HPDE6-E6E7 (cell line): ENCODE measurements around the gene ZNF618.

ENCODE experiments used
- DNase-seq: peaks from one replicate; pipeline ENCODE4 v3.0.0; 2011; ENCODE audit warnings: missing footprints; ENCODE audit errors: extremely low spot score

Gene ZNF618, protein sequence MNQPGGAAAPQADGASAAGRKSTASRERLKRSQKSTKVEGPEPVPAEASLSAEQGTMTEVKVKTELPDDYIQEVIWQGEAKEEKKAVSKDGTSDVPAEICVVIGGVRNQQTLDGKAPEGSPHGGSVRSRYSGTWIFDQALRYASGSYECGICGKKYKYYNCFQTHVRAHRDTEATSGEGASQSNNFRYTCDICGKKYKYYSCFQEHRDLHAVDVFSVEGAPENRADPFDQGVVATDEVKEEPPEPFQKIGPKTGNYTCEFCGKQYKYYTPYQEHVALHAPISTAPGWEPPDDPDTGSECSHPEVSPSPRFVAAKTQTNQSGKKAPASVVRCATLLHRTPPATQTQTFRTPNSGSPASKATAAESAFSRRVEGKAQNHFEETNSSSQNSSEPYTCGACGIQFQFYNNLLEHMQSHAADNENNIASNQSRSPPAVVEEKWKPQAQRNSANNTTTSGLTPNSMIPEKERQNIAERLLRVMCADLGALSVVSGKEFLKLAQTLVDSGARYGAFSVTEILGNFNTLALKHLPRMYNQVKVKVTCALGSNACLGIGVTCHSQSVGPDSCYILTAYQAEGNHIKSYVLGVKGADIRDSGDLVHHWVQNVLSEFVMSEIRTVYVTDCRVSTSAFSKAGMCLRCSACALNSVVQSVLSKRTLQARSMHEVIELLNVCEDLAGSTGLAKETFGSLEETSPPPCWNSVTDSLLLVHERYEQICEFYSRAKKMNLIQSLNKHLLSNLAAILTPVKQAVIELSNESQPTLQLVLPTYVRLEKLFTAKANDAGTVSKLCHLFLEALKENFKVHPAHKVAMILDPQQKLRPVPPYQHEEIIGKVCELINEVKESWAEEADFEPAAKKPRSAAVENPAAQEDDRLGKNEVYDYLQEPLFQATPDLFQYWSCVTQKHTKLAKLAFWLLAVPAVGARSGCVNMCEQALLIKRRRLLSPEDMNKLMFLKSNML

DNA sequence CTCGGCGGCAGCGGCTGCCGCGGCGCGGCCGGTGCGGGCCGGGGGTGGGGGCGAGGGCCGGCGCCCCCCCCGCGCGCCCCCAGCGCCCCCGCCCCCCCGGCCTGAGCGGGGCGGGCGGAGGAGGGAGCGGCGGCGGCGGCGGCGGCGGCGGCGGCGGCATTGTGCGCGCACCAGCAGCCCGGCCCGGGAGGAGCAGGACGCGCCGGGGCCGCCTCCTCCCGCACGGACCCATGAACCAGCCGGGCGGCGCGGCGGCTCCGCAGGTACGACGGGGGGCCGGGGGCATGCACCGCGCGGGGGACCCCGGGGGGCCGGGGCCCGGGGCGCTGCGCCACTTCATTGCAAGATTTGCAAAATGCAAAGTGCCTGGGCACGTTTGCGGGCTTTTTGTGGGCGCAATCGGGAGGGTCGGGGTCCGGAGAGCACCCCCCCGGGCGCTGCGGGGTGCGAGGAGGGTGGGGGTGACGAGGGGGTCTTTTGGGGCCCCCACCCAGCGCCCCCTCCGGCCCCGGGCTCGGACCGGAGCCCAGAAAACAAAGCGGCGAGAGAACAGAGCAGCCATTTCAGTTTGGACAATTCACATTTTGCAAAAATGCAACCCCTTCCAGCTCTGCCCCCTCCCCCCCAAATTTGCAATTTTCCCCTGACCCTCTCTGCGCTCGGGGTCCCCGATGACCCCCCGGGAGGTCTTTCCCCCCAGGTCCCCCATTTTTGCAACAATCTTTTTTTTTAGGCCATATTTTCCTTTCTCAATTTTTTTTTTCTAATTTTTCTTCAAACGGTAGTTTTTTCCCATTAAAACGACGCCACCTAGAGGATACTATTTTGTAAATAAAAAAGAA, at the start of gene ZNF618:
Gene ZNF618 (plus strand): TSS at position 159 of the 842 bp plus-strand sequence. CDS start 72 bp downstream, at position 231.
- DNase-seq: no peak

DNA sequence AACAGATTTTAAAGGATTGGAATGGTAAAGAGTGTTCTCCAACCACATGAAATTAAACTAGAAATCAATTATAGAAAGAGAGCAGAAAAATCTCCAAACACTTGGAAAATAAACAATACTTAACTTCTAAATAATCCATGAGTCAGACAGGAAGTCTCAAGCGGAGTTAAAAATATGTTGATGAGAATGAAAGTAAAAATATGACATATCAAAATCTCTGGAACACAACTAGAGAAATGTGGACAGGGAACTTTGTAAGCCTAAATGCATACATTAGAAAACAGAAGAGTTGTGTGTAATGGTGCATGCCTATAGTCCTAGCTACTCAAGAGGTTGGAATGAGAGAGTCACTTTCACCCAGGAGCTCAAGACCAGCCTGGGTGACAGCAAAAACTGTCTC, 47.9 kb upstream of the ZNF618 start:
- DNase-seq: no peak

DNA sequence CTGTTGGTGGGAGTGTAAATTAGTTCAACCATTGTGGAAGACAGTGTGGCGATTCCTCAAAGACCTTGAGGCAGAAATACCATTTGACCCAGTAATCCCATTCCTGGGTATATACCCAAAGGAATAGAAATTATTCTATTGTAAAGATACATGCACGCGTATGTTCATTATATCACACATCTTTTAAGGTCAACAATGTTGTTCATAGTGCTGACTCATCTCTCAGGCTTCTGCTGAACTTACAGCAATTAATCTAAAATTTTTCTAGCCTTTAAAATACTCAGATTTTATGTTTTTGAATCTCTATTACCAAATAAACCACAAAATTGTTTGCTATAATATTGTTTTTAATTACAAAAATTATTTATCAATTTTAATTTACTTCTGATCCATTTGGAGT, 38.8 kb upstream of the ZNF618 start:
- DNase-seq: no peak

DNA sequence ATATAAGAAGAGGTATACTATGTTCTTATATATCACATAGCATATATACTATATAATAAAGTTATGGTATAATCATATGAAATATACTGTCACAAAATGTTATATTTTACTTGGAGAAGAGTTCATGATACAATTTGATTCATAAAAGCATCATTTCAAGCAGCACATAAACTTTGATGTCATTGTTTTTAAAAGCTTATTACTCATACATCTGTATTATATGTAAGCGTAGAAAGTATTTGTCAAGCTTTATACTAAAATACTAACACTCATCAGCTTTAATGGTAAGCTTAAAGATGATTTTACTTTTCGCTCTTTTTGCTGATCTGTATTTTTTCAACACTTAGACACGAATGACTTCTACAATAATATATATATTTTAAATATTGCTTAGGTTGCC, 34.0 kb upstream of the ZNF618 start:
- no peak for DNase-seq

DNA sequence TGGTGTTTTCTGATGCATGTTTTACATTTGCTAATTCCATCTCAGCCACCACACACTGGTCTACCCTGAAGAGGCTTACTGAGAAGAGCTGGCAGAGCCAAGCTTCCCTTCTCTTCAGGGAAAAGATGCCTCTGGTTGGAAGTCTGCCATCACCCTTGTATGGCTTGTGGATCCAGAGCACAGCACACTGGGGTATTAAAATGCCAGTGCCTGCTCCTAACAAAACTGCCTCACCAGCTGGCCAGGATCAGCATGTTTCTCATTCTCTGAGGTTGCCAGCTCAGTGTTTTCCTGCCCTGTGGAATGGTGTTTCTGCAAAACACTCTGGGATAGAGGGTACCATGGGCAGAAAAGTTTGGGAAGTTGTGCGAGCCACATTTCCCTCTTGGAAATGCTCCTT, 31.6 kb upstream of the ZNF618 start:
- no peak for DNase-seq

DNA sequence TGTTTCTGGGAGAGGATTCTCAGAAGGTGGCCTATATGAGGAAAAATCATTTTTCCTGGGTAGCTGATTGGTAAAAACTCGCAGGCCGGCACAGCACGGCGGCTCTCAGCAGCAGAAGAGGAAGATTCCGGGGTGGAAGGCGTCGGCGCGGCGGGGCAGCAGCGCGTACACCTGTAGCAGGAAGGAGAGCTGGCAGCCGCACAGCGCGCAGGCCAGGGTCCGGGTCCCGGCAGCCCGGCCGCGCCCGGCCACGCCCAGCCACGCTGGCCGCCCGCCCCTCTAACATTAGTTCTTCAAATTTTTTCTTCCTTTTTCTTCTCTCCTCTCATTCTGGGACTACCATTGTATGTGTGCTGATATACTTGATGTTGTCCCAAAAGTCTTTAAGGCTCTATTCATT, 24.8 kb upstream of the ZNF618 start:
- DNase-seq: no peak

DNA sequence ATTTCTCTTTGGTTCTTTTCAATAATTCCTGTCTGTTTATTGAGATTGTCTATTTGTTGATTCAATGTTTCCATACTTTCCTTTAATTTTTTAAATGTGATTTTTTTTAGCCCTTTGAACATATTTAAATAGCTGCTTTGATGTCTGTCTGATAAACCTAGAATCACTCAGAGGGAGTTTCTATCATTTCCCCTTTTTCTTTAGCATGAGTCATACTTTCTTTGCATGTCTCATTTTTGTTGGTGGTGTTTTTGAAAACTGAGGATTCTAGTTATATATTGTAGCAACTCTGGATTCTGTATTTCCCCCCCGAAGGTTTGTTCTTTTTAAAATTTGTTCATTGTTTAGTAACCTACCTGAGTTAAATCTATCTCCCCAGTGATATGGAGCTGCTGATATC, 24.2 kb upstream of the ZNF618 start:
- DNase-seq: no peak

DNA sequence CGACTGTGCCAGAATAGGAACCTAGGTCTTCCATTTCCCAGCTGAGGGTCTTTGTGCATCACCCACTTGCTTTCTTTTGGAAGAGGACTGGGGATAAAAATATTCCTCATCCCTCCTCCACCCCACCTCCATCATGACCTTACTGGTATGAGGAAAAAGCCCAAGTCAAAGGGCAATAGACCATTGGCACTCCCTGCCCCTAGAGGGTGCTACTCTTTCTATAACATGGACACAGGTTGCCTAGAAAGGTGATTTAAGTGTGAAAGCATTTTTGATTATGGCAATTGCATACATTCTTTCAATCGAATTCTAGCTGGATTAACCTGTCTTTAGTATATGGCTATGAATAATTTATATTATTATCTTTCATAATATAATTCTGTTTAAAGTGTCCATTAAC, 22.8 kb upstream of the ZNF618 start:
- no peak for DNase-seq

DNA sequence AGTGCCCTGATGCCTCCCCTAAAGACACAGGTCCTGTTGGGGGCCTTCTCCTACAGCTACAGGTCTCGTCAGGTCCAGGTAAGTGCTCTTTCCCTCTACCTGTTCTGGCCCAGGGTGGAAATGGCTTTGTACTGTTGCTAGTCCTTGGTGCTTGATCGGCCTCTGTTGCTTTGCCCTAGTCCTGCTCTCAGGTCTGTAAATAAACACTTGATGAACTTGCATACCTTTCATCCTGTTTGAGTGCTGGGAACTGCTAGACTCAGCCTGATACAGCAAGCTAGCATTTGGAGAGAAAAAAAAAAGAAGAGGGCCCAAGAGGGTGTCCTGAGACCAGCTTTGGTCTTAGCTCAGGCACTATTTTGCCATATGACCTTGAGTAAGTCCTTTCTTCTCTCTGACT, 21.8 kb upstream of the ZNF618 start:
- DNase-seq: no peak

DNA sequence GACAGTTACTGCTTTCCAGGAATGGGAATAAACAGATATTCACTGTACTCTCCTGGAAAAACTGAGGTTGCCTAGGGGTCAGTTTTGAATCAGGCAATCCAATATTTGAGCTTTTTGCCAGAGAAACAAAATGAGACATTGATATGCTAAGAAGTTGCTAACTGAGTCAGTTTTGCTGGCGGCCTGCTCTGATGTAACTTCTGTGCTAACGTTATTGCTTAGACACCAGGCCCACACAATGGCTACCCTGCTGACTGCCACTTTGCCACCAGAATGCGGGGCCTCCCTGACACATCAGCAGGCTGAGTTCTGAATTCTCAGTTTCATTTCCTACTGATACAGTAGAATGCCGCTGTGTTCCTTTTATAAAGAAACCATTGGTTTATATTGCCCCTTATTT, 18.2 kb upstream of the ZNF618 start:
- no peak for DNase-seq

DNA sequence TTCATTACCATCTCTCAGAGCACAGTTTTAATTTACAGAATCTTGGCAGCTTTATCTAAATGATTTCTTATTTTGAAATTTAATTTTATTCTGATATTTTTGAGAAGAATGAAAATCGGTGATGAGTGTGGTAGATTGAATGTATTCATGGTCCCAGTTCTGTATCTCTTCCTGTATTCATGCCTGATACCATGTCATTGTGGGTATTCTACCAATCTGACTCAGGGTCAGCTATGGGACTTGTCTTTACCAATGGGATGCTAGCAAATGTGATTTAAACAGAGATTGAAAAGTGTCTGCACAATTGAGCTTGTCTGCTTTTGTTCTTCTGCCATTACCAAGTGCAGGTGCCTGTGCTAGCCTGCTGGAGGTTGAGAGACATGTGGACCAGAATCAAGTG, 17.8 kb upstream of the ZNF618 start:
- DNase-seq: no peak

DNA sequence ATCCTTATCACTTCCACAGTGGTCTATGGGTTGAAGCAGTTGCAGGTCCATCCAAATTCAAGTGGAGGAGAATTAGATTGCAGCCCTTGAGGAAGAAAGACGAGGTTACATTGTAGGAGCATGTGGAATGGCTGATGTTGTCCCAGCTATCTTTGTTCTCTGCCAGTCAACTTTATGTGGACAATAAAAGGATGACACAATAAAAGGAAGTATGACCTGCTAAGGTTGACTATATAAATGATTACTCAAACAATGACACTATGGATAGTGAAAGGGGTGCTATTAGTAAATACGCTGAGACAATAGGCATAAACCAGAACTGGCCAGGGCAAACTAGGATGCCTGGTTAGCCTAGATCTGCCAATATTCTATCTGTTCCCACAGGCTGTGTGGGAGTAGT, 12.8 kb upstream of the ZNF618 start:
- no peak for DNase-seq

DNA sequence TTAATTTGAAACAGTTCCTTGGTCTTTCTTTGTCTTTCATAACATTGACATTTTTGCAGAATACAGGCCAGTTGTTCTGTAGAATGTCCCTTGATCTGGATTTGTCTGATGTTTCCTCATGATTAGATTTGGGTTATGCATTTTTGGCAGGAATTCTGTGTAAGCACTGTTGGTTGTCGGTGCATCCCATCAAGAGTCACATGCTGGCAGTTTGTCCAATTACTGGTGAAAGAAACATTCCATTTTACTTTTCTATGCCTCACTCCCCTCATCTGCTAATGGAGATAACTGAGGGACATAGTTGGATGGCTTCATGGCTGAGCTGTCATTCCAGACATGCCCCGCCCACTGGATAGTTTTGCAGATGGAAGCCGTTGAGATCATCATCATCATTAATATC, 7.6 kb upstream of the ZNF618 start:
- DNase-seq: no peak

DNA sequence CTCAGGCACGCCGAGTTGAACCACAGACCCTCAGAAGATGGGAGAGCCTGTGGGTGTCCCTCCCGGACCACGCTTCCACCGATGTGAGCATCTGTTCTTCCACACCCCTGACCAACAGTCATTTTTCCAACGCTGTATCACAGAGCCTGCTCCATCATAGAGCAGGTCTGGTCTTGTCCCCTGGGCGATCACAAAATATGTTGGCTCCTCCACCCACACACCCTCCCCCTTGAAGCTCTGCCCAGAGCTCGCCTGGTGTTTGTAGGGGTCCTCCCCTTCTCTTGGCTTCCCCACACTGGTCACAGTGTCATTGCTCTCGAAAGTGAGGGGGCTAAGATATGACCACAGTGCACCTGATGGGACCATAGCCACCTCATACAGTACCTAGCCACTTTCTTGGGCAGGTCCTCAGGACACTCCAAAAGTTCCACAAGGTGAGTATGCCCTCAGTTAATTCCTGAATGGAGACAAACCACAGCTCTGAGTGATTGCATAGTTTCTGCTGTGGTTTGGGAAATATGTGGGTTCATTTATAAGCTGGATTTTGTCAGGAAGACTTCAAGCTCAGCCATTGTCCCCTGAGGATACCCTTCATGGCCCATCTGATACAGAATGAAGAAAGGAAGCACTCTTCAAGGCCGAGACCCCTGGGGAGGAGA, 3.5 kb upstream of the ZNF618 start:
- DNase-seq: no peak

DNA sequence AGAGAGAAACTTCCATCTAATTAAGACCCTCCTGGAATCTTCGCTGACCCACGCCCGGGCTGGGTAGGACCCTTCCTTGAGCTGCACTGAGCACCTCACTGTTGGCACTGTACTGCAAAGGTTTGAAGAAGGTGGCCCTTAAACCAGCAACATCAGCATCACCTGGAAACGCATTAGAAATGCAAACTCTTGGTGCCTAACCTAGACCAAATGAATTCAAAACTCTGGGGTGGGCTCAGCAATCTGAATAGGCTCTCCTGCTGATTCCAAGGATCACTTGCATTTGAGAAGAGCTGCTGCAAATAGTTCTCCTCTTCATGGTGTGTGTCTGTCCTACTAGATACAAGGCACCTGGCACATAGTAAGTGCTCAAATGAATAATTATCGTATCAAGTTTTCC, 2.7 kb upstream of the ZNF618 start:
- no peak for DNase-seq

DNA sequence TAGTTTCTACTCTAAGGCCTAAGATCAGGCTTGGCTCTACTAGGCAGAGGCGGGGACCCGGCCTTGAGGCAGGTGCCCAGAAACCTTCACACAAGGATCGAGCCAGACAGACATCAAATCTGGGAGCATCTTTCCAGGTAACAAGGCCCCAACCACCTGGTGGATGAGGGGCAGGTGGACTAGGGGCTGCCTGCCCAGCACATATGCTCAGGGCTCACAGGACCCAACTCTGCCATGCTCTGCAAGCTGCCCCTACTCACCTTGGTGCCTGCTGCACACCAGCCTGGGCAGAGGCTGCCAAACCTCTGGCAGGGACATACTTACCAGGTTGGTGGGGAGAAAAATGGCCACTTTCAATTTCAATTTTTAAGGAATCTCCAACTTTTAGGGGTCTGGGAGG, 2.2 kb upstream of the ZNF618 start:
- DNase-seq: no peak

DNA sequence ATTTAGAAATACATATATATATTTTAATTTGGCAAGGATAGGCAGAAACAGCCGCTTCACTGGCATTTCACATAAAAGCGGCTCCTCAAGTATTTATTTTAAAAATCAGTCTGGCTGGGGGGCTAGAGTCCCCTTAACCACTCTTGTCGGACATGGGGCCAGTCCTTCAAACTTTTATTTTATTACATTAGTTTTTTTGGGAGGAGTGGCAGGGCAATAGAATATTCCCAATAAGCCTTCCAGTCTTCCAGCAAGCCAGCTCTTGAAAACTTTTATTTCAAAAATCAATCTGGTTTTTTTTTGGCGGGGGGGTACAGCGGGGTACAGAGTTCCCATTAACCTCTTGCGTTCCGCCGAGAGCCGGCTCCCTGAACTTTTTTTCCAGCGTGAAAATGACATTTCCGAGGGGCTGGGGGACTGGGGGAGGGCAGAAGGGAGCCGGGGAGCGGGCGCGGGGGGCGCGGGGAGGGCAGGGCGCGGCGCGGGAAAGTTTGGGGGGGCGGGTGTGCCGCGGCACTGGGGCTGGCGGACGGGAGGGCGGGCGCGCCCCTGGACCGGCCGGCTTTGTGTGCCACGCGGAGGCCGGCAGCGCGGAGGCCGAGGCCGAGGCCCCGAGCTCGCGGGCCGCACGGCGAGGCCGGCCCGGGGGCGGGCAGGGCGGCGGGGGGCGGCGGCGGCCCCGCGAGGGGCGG, 504 bp upstream of the ZNF618 start:
- no peak for DNase-seq

DNA sequence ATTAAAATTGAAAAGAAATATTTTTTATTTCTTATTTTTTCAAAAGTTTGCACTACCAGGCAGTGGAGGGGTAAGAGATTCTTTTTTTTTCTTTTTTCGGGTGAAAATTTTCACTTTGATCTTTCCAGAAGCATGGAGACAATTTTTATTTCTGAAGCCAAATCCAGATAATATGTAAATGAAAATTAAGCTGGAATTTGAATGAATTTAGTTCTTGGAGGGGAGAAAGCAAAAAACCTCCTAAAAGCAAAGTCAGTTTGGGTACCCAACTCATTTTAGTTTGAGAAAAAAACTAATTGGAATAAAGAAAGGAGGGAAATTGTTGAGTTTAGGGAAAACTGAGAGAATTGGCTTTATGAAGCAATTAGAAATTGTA, 872 bp downstream of the ZNF618 start:
- no peak for DNase-seq

DNA sequence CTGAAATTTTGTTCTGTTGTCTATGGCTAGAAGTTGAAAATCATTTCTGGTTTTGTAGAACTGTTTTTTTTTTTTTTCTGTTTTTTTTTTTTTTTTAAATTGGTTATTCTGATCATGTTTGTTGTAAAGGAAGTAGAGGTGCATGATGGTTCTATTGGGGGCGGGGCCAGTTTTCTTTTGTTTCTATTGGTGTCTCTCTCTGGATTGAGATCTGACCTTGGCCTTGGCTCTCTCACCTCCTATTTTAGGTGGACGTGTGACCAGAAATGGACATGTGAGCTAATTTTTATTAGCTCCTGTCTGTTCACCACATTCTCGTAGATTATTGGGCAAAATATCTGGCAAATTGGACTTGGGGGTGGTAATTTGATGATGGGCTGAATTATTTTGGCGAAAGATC, 3.2 kb downstream of the ZNF618 start:
- DNase-seq: no peak

DNA sequence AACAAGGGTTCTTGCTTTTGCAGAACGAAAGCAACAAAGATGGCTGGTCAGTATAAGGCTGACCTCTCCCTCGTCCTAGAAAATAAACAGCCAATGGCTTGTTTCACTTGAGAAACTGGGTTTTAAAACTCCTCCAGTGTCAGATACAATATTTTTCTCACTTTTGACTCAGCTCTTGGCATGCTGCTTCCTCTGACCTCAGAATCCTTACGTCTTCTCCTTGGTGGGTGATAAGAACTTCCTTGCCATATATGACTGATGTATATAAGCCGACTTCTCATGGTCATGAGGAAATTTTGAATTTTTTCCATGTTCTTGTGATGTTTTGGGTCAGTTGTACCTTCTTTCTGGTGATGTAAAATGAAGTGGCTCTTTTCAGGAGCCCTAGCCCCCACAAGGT, 3.8 kb downstream of the ZNF618 start:
- no peak for DNase-seq

DNA sequence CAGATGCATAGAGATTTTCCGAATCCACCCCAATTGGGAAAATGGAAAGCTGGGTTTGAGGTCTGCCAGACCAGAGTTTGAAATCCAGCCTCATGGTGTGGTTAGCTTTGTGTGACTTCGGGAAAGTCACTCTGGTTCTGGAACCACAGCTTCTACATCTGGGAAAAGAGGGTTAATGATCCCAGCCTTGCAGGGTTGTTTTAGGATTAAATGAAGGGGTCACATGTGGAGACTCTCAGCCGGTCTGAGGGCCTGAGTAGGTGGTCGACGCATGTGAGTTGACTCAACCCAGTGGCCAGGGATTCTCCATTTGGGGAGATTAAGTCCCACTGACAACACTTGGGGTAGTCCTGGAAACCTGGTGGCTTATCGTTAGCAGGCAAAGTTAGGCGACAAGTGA, 6.1 kb downstream of the ZNF618 start:
- DNase-seq: no peak
